ENCODE data around the gene COL5A3.

GRCh38 chr19:9941231-9941630 is 69.1 kb downstream of the COL5A3 start:
- TF ChIP-seq POLR2A (IDR thresholded peaks at IDR 0.05): no peak
- no peak for TF ChIP-seq CTCF (IDR thresholded peaks at IDR 0.05)

Data from esophagus squamous epithelium (tissue), 4 donors.